ENCODE data around the gene FIBP.

Gene FIBP

DNA sequence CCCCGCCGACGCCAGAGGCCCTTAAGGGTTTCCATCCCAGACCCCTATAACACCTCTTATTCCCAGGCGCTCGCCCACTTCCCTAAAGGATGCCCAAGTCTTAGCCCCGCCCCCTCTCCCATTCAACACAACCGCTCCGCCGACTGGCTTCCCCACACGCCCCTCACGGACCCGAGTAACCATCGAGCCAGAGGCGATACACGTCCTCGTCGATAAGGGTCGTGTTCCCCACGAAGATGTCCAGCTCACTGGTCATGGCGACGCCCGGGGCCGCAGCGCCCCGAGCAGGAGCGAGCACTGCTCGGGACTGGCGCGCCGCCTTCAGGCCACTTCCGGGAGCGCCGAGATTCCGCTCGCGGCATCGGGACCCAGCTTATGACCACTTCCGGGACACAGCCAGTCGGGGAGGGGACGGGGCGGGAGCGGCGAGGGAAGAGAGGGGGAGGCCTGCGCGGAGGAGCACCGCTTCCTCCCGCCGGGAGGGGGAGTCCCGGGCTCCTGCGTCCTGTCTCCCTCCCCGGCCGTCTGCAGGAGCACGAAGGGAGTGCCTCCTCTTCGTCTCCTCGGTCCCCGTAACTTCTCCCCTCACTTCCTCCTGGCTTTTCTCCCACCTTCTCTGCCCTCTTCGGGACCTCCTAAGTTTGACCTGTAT, at the start of gene FIBP:
Gene FIBP, minus strand, starts transcription at position 309 of the 652 bp plus-strand sequence. Its CDS starts 53 bp downstream, at position 256.
- peak; percentile 90 to 95 for DNase-seq (ENCODE audit: low read depth in 2 of 2)

DNA sequence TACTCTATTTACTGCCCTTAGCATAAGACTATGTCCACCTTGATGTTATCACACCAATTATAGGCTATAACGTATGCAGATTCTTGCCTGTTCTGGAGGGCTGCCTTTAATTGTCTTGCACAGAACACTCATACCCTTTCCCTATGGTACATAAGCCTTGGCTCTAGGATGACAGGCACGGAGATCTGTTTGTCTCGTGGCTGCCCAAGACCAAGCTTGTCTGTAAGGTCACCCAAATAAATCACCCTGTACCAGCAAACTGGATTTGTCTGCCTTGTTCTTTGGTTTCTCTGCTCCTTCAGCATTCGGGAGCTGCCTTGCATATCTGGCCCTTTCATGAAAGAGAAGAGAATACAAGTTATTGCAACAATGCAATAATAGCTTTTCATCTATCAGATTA, 49.5 kb upstream of the FIBP start:
- DNase-seq (ENCODE audit: low read depth in 2 of 2), result no peak

DNA sequence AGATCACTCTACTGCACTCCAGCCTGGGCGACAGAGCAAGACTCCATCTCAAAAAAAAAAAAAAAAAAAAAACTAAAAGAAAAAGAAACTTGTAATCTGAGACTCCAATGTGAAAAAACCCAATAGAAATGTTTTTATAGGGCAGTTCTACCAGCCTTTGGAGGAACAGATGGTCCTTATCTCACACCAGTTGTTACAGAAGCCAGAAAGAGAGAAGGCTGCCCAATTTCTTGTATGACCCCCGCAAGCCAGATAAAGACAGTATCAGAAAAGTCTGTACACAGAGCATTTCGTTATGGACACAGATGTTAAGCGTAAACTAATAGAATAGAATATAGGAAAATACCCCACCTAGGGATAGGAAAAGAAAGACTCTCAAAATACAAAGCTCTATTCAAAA, 45.7 kb upstream of the FIBP start:
- DNase-seq (ENCODE audit: low read depth in 2 of 2), result no peak

DNA sequence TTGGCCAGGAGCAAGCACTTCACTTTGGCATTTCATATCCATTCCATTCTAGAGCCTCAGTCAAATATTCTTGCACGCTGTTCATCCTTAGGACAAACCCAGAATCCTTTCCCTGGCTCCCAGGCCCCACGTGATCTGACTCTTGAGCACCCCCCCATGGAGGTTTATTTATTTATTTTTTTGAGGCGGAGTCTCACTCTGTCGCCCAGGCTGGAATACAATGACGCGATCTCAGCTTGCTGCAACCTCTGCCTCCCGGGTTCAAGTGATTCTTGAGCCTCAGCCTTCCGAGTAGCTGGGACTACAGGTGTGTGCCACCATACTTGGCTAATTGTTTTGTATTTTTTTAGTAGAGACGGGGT, 44.3 kb upstream of the FIBP start:
- DNase-seq (ENCODE audit: low read depth in 2 of 2), result no peak

DNA sequence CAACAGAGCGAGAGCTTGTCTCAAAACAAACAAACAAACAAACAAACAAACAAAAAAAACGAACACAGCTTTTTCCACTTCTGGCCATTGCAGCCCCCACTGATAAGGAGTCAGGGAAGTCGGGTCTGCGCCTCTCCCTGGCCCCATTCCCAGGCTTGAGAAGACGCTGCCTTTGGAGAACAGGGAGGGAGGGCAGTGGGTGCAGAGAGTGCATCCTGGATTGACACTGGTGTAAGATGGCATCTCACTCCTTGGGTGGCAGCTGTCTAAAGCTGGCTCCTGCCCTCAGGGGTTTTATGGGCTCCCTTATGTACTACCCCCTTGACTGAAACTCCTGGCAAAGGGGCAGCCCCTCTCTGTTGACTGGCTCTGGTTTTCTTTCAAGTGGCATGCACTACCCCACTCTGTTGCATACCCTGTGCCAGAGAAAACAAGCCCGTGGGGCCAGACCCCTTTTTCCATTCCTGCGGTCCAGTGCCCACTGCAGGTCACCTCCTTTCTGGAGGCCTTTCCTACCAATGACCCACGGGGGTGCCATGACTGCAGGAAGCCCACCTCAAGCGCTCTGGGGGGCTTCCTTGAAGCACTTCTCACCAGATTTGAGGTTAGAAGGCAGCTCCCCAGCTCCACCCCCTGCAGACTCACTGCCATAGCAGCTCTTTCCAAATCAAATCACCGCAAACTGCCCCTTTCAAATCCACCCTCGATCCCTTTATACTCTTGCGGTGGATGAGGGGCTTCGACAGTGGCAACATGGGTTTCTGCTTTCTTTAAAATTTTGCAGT, 43.7 kb upstream of the FIBP start:
- DNase-seq (ENCODE audit: low read depth in 2 of 2), result no peak

DNA sequence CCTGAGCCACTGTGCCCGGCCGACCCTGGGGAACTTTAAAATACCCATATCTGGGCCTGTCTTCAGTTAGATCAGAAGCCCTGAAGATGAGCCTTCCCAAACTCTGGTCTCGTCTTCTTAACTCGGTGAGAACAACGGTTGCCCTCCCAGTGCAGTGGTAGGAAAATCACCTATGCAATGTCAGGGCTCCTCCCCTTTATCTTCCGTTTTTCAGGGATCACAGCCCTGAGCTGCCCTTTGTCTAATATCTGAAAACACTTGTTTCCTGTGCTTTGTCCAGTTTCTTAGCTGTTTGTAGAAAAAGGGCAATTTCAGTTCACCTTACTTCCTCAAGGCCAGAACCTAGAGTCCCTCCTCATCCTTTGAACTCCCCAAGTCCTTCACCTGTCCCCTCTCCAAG, 40.4 kb upstream of the FIBP start:
- no peak for DNase-seq (ENCODE audit: low read depth in 2 of 2)

DNA sequence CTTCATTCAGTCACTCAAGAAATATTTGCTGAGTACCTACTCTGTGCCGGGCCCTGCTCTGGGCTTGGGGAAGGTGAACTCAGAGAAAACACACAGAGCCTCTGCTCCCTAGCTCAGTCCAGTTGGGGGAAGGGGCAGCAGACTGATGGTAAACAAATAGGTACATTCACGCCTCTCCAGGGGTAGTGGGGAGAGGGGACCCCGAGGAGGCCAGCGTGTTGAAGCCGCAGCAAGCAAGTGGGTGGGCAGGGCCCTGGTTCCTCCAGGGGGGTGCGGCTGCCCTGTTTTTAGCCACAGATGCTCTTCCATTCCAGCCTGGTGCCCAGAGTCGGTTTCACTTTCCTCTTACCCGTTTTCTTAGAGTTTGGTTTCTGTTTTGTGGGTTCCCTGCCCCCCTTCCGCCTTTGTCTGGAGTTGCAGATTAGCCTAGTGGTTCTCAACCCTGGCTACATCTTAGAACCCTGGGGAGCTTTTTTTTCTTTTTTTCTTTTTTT, 39.7 kb upstream of the FIBP start:
- peak; percentile 66 to 70 for DNase-seq (ENCODE audit: low read depth in 2 of 2)

DNA sequence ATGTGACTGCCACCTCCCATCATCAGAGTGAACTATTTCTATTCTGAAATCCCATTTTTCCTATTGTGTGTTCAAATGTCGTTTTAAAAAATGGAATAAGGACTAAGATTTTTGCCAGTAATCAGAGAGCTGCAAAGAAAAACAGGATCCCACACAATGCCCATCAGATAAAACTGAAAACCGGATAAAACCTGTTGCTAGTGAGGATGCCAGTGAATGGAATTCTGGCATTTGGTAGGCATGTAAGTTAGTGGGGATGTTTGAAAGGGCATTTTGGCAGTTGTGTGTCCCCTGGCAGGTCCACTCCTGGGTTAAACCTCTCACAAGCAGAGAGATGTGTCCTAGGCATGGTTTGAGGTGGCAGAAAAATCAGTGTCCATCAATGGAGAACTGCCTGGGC, 37.1 kb upstream of the FIBP start:
- no peak for DNase-seq (ENCODE audit: low read depth in 2 of 2)

DNA sequence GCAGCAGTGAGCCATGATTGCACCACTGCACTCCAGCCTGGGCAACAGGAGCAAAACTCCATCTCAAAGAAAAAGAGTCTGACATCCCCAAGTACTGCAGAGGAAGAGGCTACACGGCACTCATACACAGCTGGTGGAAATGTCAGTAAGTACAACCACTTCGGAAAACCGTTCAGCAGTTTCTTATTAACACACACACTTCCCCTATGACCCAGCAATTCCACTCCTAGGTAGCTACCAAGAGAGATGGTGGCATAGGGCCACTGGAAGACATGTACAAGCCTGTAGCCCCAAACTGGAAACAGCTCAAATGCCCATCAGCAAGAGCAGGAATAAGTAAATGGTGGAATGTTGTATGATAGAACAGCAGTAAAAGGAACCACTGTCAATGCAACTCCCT, 34.3 kb upstream of the FIBP start:
- no peak for DNase-seq (ENCODE audit: low read depth in 2 of 2)

DNA sequence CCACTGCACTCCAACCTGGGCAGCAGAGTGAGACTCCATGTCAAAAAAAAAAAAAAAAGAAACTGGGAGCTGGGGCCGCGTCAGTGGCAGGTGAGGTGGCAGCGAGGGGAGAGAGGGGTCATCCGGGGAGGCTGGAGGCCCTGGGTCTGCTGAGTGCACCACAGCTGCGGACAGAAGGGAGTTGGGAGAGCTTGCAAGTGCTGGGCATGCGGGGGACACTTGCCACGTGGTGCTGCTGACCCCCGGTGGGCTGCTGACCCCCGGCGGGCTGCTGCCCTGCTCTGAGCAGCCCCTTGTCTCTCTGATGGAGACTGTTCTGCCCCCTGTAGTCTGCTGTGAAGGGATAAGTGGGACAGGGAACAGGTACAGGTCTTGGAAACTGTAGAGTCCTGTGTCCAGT, 33.6 kb upstream of the FIBP start:
- no peak for DNase-seq (ENCODE audit: low read depth in 2 of 2)

DNA sequence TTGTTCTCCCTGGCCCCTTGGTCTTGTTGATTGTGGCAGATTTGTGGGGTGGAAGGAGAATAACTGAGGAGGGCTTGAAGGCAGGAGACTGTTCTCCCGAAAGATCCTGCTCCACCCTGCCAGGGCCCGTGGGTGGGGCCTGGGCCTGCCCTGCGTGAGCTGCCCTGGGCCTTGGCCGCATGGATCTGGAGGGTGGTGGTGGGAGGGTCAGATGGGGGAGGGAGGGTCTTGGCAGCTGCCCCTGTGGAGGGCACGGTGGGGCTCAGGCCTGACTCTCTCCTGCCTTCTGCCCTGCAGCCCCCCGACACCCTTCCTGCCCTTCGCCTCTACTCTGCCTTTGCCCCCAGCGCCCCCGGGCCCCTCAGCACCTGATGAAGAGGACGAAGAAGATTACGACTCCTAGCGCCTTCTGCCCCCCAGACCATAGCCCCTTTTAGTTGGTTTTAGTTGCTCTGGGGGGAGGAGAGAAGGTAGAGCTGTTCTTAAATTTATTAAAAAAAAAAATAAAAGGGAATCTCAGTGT, 32.8 kb upstream of the FIBP start:
- DNase-seq (ENCODE audit: low read depth in 2 of 2), result no peak

DNA sequence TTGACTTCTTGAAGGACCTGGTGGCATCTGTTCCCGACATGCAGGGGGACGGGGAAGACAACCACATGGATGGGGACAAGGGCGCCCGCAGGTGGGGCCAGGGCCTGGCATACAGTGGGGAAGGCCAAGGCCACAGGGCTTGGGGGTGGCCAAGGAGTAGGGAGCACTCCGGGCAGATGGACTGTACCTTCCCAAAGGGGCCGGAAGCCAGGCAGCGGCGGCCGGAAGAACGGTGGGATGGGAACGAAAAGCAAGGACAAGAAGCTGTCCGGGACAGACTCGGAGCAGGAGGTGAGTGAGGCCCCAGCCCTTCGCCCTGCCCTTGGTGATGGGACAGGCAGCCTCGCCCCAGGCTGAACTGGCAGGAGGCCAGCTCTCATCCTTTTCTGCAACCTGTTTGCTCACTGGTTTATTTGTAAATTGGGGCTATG, 32.1 kb upstream of the FIBP start:
- DNase-seq (ENCODE audit: low read depth in 2 of 2), result no peak

DNA sequence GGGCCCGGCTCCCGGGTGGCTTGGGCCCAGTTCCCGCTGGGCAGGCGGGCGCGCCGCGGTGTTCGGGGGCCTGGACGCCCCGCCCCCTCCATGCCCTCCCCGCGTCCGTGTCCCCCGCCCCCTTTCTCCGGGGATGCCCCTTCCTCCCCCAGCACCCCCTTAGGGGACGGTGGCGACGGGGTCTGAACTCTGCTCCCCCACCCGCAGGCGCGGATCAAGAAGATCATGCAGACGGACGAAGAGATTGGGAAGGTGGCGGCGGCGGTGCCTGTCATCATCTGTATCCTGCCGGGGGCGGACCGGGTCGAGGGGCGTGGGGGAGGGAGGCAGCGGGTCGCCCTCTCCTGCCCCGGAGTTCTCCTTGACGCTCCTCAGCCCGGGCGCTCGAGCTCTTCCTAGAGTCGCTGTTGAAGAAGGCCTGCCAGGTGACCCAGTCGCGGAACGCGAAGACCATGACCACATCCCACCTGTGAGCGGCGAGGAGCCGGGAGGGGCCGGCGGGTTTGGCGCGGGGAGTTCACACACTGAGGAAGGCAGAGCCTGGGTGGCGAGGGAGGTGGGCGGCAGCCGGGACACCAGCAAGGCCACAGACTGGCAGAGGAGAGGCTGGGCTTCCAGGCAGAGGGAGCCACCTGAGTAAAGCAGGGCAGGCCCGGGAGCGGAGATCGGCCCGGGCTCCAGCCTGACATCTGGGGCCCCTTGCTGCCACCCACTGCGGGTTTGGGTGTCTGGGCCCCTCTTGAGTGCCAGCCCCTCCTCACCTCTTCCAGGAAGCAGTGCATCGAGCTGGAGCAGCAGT, 31.5 kb upstream of the FIBP start:
- peak in 1 of 2 donors; percentile 36 for DNase-seq (ENCODE audit: low read depth in 2 of 2)

DNA sequence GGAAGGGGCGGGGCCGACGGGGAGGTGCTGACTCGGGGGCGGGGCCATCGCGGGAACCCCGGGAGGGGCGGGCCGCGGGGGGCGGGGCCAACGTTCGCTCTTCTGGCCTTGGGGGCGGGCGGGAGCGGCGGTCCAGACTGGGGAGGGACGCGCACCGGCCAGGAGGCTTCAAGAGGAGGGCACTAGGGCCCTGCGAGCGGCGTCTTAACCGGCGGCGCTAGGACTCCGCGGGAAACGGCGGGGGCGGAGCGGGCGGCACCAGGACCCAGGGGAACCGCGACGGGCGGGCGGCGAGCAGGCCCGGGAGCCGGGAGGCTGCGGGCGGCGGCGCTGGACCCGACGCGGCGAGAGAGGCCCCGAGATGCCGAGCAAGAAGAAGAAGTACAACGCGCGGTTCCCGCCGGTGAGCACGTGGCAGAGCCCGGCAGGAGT, 30.9 kb upstream of the FIBP start, which contains the start of gene DRAP1:
Gene DRAP1, plus strand, starts transcription at position 286 of the 432 bp plus-strand sequence. Its CDS starts 76 bp downstream, at position 362.
- peak; percentile 96 to 100 for DNase-seq (ENCODE audit: low read depth in 2 of 2)

DNA sequence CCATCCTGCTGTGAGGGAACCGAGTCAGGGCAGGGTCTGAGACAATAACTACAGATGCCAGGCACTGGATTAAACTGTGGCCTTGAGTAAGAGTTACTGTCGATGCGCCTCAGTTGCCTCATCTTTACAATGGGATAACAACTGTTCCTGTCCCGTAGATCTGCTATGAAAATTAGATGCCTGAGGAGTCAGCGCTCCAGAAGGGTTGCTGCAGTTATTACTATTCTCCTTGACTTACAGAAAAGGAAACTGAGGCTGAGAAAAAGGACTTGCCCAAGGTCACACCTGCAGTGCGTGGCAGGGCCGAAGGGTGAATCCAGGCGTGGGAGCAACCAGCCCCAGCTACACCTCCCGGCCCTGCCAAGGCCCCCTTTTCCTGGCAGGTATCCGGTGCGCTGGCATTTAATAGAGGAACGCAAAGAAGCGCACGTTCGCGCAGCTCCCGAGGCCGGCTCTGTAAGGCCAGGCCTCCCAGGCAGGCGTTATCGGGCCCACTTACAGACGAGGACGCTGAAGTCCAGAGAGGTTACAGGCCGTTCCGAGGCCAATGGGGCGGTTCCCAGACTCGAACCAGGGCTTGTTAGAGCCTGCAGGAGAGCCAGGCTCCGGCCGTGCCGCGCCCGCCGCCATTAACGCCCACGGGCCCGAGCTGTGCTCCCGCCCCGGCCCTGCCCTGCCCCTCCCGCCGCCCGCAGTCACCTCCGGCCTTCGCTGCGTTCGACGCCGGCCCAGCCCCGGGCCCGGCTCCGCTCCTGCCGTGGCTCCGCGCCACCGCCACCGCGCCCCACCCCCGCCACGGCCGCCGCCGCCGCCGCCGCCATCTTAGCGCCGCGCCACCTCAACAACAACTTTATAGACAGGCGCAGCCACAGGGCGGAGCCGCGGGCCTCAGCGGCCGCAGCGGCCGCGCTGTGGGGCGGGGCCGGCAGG, 30.2 kb upstream of the FIBP start, which contains the start of gene C11orf68:
Gene C11orf68, minus strand, starts transcription at position 852 of the 930 bp plus-strand sequence. Its CDS starts 31 bp downstream, at position 821.
- no peak for DNase-seq (ENCODE audit: low read depth in 2 of 2)

DNA sequence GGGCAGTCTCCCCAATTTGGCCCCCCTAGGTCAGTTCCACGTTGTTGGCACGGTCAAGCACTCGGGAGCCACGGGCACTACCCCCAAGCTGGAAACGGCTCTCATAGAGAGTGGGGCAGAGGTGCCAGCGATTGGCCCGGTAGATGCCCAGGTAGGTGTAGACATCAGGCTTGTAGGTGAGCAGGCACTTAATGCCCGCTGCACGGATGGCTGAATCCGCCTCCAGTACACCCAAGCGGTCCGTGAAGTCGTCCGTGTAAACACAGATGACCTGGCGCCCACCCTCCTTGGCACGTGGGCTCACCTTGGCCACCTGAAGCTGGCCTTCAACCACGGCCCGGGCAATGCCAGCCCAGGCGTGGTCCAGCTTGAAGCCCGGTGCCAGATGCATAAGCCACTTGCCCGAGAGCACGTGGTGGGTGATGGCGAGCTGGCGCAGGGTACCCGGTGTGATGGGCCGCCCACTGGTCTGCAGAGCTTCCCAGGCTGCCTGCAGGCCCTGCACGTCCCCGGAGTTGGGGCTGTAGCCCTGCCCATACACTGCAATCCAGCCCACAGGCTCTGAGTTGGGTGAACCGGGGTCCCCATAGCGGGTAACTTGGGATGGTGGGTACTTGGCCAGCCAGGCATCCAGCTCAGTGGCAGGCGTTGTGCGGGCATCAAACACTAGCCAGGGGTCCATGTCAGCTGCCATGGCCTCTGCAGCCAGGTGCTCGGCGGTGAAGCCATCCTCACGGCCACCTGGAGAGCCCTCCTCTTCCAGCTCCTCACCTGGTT, 29.4 kb upstream of the FIBP start:
- DNase-seq (ENCODE audit: low read depth in 2 of 2), result no peak

DNA sequence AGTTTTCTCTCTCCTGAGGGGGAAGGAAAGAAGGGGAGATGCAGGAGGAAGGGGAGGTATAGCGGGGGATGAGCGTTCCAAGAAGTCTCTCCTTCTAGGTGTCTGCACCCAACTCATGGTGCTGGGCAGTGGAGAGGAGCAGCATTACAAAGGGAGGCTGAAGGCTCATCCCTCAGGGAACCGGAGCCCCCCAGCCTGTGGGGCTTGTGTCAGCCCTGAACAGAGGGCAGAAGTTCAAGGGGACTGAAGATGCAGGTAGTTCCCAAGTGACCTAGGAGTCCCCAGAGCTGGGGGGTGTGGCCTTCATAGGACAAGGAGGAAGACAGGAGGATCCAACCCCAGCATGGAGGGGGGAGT, 28.8 kb upstream of the FIBP start:
- DNase-seq (ENCODE audit: low read depth in 2 of 2), result no peak

DNA sequence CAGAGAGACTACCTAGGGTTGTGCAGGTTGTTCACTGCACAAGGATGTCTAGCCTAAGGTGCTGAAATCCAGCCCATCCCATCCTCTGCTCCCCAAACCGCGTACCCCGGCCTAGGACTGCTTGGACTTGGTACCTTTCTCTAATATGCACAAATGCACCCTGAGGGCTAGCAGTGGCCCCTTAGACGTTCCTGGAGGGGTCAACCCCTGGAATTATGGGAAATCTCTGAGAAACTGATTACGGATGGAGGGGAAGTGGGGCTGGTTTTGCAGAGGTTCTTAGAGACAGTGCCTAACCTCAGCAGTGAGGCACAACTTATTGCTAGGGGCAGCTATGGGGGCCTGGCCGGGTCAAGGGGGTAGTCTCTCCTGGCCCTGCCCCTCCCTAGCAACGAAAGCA, 28.1 kb upstream of the FIBP start:
- no peak for DNase-seq (ENCODE audit: low read depth in 2 of 2)

DNA sequence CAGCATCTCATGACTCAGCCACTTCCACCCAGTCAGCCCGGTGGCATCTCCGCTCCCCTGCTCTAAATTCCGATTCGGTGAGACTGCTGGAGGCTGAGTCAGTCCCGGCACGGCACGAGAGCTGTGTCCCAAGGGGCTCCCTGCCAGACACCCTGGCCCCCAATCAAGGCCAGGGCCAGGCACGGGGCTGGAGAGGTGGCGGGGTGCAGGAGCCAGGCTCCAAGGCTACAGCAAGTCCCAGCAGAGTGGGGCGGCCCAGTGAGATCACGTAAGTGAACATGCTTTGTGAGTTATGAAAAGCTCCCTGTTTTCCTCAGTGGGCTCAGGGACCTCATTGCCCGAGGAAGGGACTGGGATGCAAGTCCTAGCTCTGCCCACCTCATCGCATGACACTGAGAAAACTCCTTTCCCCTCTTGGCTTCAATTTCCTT, 27.6 kb upstream of the FIBP start:
- DNase-seq (ENCODE audit: low read depth in 2 of 2), result no peak

All from stimulated activated CD8-positive, alpha-beta memory T cell treated with anti-CD3 and anti-CD28 coated beads, Interleukin-7, amount 100 ng/mL, for 4 hours (primary cell).